ENCODE measurements around the gene FOS.
A peak's percentile ranks its signal among the peaks of the same experiment; 100 is the strongest.

FOS gene

GRCh38 chr14:75260025-75260763 is 18.4 kb upstream of the FOS start:
- DNase-seq (no peak), ATAC-seq (no peak)
- no peaks in the 10 kb centered on the region for H3K9me3 Mint-ChIP-seq
- H3K4me1 Mint-ChIP-seq = peaks cover 31% of the 10 kb centered on the region
- peak overlapping the region; percentile 53 for H3K27ac Mint-ChIP-seq
- peak overlapping the region; percentile 80 for H3K4me3 Mint-ChIP-seq
- no peaks in the 10 kb centered on the region for H3K27me3 Mint-ChIP-seq
- H3K36me3 Mint-ChIP-seq (ENCODE audit: low read depth) = no peaks in the 10 kb centered on the region

GRCh38 chr14:75261820-75262219 is 16.8 kb upstream of the FOS start:
- H3K36me3 Mint-ChIP-seq (ENCODE audit: low read depth) = no peaks in the 10 kb centered on the region
- DNase-seq (no peak), ATAC-seq (no peak)
- H3K4me1 Mint-ChIP-seq = peaks cover 39% of the 10 kb centered on the region
- H3K27ac Mint-ChIP-seq = no peak overlapping the region
- no peaks in the 10 kb centered on the region for H3K9me3 Mint-ChIP-seq
- H3K4me3 Mint-ChIP-seq = no peak overlapping the region
- no peaks in the 10 kb centered on the region for H3K27me3 Mint-ChIP-seq

GRCh38 chr14:75262641-75263040 is 16.0 kb upstream of the FOS start:
- DNase-seq (no peak), ATAC-seq (no peak)
- Mint-ChIP-seq H3K27ac (no peak overlapping the region), H3K4me1 (peaks cover 33% of the 10 kb centered on the region), H3K36me3 (ENCODE audit: low read depth) (no peaks in the 10 kb centered on the region), H3K27me3 (no peaks in the 10 kb centered on the region), H3K4me3 (no peak overlapping the region), H3K9me3 (no peaks in the 10 kb centered on the region)

GRCh38 chr14:75264036-75264435 is 14.6 kb upstream of the FOS start:
- no peak overlapping the region for H3K4me3 Mint-ChIP-seq
- DNase-seq = no peak
- H3K4me1 Mint-ChIP-seq = peaks cover 25% of the 10 kb centered on the region
- no peaks in the 10 kb centered on the region for H3K36me3 Mint-ChIP-seq (ENCODE audit: low read depth)
- H3K9me3 Mint-ChIP-seq = no peaks in the 10 kb centered on the region
- ATAC-seq = no peak
- H3K27me3 Mint-ChIP-seq = no peaks in the 10 kb centered on the region
- no peak overlapping the region for H3K27ac Mint-ChIP-seq

GRCh38 chr14:75267141-75267721 is 11.4 kb upstream of the FOS start:
- Mint-ChIP-seq H3K27ac (no peak overlapping the region), H3K27me3 (peaks cover 6% of the 10 kb centered on the region), H3K9me3 (no peaks in the 10 kb centered on the region), H3K36me3 (ENCODE audit: low read depth) (no peaks in the 10 kb centered on the region), H3K4me3 (no peak overlapping the region), H3K4me1 (peaks cover 17% of the 10 kb centered on the region)
- ATAC-seq (no peak), DNase-seq (no peak)

- Mint-ChIP-seq H3K27me3 (peaks cover 17% of the 10 kb centered on the region), H3K36me3 (ENCODE audit: low read depth) (no peaks in the 10 kb centered on the region), H3K27ac (no peak overlapping the region), H3K9me3 (no peaks in the 10 kb centered on the region), H3K4me3 (no peak overlapping the region), H3K4me1 (peaks cover 25% of the 10 kb centered on the region)
- ATAC-seq (no peak), DNase-seq (no peak)
Measured at GRCh38 chr14:75268633-75269550, 9.7 kb upstream of the FOS start.

GRCh38 chr14:75271514-75271913 is 7.1 kb upstream of the FOS start:
- H3K9me3 Mint-ChIP-seq = no peaks in the 10 kb centered on the region
- H3K4me1 Mint-ChIP-seq = peaks cover 37% of the 10 kb centered on the region
- no peaks in the 10 kb centered on the region for H3K36me3 Mint-ChIP-seq (ENCODE audit: low read depth)
- peaks cover 36% of the 10 kb centered on the region for H3K27me3 Mint-ChIP-seq
- ATAC-seq (no peak), DNase-seq (no peak)
- no peak overlapping the region for H3K4me3 Mint-ChIP-seq
- H3K27ac Mint-ChIP-seq = no peak overlapping the region

- Mint-ChIP-seq H3K9me3 (no peaks in the 10 kb centered on the region), H3K27me3 (peaks cover 42% of the 10 kb centered on the region), H3K36me3 (ENCODE audit: low read depth) (peaks cover 2% of the 10 kb centered on the region), H3K4me1 (peaks cover 48% of the 10 kb centered on the region), H3K4me3 (no peak overlapping the region), H3K27ac (no peak overlapping the region)
- ATAC-seq = no peak
- DNase-seq = no peak
Measured at GRCh38 chr14:75273272-75274049, 5.2 kb upstream of the FOS start.

- Mint-ChIP-seq H3K4me1 (peaks cover 49% of the 10 kb centered on the region), H3K27ac (no peak overlapping the region), H3K9me3 (no peaks in the 10 kb centered on the region), H3K36me3 (ENCODE audit: low read depth) (peaks cover 4% of the 10 kb centered on the region), H3K4me3 (no peak overlapping the region), H3K27me3 (peaks cover 42% of the 10 kb centered on the region)
- ATAC-seq (no peak), DNase-seq (no peak)
Measured at GRCh38 chr14:75274050-75274898, 4.4 kb upstream of the FOS start.

GRCh38 chr14:75274899-75275569 is 3.6 kb upstream of the FOS start:
- peaks cover 42% of the 10 kb centered on the region for H3K27me3 Mint-ChIP-seq
- H3K4me3 Mint-ChIP-seq = no peak overlapping the region
- DNase-seq (peak; percentile 31), ATAC-seq (no peak)
- H3K4me1 Mint-ChIP-seq = peaks cover 55% of the 10 kb centered on the region
- H3K9me3 Mint-ChIP-seq = no peaks in the 10 kb centered on the region
- H3K36me3 Mint-ChIP-seq (ENCODE audit: low read depth) = peaks cover 11% of the 10 kb centered on the region
- peak overlapping the region; percentile 8 for H3K27ac Mint-ChIP-seq

GRCh38 chr14:75275598-75275997 is 3.0 kb upstream of the FOS start:
- no peak for ATAC-seq
- Mint-ChIP-seq H3K27me3 (peaks cover 41% of the 10 kb centered on the region), H3K9me3 (no peaks in the 10 kb centered on the region), H3K4me1 (peaks cover 59% of the 10 kb centered on the region), H3K4me3 (no peak overlapping the region), H3K36me3 (ENCODE audit: low read depth) (peaks cover 17% of the 10 kb centered on the region), H3K27ac (no peak overlapping the region)
- DNase-seq = no peak

GRCh38 chr14:75277008-75277814 is 1.4 kb upstream of the FOS start:
- ATAC-seq (peak; percentile 29), DNase-seq (peak; percentile 59)
- peaks cover 36% of the 10 kb centered on the region for H3K27me3 Mint-ChIP-seq
- peak overlapping the region; percentile 94 for H3K27ac Mint-ChIP-seq
- H3K9me3 Mint-ChIP-seq = no peaks in the 10 kb centered on the region
- H3K4me1 Mint-ChIP-seq = peaks cover 64% of the 10 kb centered on the region
- peaks cover 32% of the 10 kb centered on the region for H3K36me3 Mint-ChIP-seq (ENCODE audit: low read depth)
- H3K4me3 Mint-ChIP-seq = peak overlapping the region; percentile 93

All from activated naive CD8-positive, alpha-beta T cell treated with anti-CD3 and anti-CD28 coated beads, Interleukin-2, amount 50 U/mL, for 24 hours (primary cell).